NCI-H2196 treated with DMSO at 0.1 percent for 48 hours (cell line): ENCODE data around the gene FARS2.

Experiments used
- DNase-seq: peaks from one replicate; lab custom pipeline; 2025; ENCODE audit not compliant: unreplicated experiment; lab: John Stamatoyannopoulos, UW

Gene FARS2

DNA sequence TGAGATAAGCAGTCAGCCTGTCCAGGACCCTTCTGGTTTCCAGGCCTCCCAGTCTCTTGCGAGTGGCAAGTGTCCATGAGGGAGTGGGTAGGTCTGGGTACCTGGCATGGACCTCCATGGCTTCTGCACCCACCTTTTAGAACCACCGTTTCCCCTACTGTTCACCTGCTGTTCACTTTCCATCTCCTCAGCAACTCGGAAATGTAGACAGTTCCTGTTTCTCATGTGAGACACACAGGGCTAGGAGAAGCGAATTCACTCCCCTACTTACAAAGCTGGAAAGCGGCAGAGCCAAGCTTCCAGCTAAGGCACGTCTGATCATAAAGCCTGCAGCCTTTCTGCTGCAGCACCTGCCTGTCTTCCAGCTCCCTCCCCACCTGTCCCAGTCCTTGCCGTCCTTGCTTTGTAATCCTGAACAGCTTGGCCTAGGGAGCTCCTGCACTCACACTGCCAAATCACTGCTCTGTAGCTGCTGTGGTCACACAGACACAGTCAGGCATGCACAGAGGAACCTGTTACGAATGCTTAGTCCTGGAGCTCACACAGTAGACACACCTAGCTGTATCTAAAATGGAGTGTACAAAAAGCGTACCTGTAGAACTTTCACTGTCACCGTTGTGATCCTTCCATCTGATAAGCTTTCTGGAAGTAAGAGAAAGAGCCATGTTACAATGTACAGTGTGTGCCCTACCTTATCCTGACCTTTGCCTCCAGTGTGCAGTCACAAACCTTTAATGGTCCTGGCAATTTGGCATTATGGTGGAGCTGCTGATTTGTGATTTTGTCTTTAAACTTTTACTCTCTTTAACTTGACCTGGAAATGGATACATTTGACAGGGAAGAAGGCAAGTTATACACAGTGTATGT is 451.3 kb downstream of the FARS2 start:
- no peak for DNase-seq

DNA sequence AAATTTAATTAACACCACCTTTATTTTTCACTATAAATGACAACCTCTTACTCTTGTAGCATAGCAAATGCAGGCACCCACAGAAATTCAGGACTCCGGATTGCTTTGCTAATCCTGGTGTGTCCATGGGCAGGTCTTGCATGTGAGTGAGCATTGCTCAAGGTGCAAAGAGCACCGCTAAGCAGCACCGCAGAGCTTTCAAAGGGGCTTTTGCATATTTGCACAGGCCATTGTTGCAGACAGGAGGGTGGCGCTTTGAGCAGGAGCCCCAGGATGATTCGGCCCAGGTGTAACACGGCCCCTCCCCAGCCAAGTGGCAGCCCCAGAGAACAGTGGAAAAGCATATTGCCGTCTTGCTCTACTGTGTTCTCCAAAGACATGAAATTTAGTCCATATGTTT is 452.2 kb downstream of the FARS2 start:
- DNase-seq = no peak

DNA sequence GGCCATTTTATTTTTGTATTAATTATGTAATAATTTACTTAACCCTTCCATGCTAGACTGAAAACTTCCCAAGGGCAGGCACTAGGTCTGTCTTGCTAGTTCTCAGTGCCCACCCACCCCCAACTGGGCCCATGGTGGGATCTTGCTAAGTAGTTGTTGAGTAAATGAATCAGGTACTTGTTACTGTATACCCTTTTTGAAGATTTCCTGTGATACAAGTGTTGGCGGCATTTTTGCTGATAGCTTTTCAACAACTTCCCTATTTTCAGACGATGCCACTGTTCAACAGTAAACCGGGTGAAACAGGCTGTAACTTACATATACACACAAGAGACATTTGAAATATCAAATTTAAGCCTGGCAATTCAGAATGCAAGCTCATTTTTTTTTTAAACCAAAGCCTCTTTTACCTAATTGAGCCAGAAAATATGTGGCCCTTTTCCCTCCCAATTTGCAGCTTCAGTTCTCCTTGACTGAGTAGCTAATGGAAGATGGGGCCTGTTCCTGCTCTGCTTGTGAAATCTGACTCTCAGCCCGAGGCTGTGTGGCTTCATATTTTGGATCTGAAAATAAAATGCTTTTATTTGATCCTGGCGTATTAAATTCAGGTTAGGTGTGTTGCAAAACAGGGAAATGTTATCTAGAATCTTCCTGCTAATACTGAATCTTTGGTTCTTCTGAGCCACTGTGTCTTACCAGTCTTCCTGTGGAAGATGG is 457.1 kb downstream of the FARS2 start:
- no peak for DNase-seq

DNA sequence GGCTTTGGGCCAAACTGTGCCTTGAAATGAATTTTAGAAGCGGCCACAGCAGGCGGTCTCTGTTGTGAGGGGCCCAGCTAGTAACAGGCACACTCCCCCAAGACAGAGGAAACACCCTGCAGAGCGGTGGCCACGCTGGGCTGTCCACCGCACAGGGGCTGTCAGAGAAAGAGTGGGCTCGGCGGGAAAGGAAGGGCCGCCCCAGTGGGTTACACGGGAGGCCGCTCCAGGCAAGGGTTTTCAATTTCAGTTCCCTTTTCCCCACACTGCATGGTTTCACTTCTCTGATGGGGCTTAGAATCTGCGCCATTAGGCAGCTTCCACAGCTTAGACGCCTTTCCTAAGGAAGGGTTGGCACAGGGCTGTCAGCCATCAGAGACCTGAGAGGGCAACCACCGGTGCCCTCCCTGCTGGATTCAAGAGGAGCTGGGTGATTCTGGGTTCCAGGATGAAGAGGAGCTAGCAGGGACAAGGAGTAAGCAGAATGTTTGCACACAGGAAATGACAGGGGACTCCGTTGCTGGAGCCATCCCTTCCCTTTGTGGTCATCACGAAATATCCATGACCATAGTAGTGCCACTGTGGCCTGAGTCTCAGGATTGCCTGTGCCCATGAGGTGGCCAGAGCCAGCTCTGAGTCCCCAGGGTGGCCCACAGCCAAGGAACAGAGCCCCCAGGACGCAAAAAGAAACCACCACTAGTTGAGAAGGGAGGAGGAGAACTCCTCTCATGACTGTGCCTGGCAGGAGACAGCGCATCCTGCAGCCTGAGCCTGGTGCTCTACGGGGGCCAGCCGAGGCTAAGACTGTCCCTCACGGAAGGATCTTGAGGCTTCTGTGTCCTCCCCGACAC is 462.8 kb downstream of the FARS2 start:
- no peak for DNase-seq

DNA sequence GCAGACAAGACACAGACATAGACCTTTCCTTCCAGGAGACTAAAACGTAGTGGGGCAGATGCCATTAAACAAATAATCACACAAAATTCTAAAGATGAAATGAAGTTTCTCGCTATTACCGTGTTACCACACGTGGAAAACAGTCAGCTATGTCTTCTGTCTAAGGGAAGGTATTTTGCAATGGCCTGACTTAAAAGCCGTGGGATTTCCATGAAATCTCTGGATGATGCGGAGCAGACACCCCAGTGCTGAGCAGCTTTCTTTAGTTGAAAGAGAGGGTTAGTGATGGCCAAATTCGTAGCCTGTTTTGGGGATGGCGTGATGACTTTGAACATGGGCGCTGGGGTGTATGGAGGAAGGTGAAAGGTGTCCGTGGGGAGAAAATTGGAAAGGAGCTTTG is 463.6 kb downstream of the FARS2 start:
- no peak for DNase-seq

DNA sequence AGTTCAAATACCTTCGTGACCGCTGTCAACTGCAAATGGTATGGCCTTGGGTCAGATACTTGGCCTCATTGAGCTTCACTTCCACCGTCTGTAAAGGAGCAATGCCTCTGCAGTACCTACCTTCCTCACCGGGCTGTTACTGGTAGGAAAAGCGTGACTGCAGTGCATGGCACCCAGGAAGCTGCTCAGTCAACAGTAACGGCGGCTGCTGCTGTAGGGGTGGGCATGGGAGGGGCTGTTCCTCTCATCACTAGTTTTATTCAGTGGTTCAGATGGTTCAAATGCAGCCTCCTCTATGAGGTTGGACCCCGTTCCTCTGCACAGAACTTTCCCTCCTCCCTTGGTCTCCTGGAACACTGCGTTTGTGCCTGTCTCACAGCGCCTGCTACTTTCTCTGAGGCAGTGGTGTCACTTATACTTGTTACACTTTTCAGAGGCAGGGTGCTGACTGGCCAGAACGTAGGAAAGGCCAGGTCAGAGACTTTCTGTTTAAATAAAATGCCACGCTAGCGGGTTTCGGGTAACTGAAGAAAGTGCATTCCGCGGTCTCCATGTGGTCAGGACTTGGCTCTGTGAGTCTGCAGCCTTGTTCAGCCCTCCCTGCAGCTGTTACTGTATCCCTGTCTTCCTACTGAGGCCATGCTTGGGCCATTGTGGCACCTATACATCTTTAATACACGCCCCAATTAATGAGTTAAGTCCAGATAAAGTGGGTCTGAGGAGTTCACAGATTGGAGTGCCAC is 465.8 kb downstream of the FARS2 start:
- no peak for DNase-seq

DNA sequence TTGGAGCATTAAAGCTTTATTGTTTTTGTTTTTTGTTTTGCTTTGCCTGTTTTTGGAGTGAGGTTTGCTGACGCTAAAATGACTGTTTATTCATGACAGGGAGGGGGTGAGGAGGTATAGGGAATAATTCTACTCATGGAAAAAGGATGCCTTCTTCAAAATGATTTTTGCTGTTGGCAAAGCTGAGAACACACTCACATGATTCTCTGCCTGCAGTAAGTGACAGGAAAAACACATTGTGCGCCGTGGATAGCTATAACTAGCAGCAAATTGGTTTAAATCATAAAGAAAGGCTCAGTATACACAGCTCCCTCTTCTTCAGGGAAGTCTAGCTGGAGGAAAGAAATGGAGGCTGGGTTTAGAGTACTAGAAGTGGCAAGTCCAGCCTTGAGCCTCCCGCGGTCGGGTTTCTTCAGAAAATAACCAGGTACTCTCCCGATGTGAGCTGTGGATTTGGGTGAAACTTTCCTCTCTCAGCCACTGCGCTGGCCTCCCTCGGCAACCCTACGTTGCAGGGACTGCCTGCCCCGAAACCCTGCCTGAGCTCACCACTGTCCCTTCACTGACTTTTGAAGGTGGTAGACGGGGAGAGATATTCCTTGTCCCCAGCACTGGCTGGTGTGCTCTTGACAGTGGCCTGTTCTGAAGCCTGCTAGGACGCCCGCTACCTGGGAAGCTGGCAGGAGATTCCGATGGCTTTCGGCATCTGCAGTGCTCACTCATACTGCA is 467.2 kb downstream of the FARS2 start:
- DNase-seq = no peak

DNA sequence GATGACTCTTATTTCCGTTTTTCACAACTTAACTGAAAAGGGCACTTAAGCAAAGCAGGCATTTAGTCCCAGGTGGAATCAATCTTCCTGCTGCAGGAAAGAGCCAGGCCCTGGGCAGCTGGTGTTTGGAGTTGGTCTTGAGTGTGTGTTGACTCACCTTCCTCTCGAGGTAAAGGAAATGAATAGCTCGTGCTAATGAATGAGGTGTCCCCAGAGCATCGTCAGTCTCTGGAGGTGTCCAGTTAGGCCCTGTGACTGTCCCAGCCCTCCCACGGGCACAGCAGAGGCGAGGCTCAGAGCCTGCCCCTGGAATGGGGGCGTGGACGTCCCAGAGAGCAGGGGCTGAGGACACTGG is 467.7 kb downstream of the FARS2 start:
- peak; percentile 58 for DNase-seq

DNA sequence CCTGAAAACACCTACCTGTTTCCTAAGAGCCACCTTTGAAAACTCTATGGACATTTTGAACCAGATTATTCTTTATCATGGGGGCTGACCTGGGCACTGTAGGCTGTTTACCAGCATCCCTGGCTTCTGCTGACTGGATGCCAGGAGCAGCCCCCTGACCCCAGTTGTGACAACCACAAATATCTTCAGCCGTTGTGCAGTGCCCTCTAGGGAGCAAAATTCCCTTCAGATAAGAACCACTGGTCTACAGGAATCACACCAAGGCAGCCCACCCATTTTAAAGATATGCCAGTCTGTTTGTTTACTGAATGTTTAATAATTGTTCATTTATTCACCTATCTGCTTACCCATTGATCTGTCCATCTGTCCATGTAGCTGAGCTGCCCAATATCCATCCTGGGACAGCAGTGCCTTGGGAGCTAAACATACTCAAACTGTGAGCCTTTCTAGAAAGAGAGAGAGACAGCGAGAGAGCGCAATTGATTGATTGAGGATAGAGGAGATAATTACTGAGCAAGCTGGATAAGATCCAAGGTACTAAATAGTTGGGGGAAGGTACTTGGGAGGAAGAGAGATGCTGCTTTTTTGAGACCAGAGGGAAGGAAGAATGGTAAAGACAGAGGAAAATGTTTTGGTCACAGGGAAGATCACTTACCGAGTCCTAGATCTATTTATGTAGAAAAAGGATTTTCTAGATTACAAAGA is 468.7 kb downstream of the FARS2 start:
- no peak for DNase-seq

DNA sequence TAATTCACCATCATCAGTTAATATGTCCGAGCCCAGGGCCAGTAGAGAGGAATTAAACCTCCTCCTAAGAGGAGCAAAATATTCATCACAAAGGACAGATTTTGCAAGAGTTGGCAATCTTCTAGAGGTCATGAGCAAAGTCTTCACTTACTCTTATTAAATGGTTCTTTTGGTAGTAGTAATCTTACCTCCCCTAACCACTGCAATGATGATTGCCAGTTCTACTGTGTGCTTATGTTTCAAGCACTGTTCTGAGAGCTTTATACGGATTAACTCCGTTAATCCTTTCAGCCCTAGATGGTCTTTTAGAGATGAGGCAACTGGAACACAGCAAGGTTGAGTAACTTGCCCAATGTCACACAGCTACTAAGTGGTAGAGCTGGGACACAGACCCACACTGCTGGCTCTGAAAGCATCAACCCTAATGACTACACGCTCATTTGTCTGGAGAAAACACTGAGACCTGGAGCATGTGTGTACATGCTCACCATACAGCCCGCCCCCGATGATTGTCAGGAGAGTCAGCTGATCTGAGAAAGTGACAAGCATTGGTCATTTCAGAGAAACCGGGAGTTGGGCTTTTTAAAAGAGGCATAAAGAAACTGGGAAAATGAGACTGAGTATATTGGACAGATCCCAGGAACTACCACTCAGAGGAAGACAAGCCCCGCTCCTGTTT is 469.4 kb downstream of the FARS2 start:
- no peak for DNase-seq

DNA sequence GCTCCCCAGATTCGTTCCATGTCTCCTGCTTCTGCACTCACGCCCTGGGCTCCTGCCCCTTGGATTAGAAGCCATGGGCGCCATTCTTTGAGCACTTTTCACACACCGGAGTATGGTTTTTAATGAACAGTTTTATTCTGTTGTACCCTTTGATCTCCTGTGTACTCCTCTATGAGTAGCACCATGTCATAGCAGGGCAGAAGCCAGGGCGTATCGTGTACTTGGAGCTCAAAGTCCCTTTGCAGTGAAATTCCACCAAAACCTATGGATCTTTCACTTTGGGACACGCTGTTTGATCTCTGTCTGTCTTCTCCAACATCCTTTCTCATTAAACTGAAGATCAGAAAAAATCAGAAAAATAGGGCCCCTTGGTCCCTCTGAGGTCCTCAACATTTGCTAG is 470.1 kb downstream of the FARS2 start:
- DNase-seq = no peak

DNA sequence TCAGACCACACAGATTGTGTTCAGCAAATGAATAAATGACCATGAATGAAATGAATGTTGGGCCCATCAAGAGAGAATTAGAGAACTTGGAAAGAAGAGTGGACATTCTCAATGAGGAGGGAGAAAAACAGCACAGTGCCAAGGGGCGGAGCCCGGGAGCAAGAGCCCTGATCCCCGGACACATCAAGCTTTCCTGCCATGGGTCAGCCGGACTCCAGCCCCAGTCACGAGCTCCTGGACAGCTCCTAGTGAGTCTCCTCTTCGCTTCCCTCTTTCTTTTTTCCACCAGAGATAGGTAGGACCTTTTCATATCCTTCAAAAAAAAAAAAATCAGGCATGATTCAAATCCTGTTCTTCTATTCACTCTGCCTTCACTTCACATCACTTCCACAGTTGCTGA is 471.2 kb downstream of the FARS2 start:
- no peak for DNase-seq

DNA sequence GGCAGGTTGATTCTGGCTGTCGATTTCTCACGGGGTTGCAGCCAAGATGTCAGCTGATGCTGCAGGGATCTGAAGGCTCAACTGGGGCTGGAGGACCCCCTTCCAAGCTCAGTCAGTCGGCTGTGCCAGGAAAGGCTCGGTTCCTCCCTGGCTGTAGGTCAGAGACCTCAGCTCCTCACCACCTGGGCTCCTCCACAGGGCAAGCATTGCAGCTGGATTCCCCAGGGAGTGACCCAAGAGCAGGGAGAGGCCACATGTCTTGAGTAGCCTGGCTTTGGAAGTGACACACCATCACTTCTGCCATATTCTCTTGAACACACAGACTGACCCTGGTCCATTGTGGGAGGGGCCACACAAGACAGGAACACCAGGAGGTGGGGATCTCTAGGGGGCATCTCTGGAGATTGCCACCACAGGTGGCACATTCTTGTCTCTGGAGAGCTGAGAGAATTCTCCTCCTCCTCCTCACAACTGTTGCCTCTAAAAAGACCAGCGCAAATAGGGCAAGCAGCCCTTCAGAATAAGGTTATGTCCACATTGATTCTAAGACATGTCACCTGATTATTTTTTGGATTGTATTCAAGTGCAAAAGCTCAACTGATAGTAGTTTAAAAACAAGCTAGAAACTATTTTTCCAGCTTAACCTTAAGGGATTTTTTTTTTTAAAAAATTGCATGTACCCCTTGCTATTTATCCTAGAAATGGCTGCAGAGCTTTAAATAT is 474.9 kb downstream of the FARS2 start:
- DNase-seq = no peak

DNA sequence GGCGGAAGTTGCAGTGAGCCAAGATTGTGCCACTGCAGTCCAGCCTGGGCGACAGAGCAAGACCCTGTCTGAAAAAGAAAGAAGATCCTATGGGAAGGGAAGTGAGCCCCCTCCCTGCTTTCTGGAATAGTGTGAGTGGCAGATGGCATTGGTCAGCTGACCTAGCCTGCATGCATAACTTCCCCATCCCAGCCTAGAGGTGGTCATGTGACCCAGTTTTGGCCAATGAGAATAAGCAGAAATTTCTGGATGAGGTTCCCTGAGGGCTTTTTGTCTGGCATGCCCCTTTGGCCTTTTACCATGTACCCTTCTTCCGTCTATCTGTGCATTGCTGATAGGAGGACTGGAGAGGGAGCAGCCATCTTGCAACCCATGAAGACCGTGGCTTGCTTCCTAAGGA is 476.1 kb downstream of the FARS2 start:
- DNase-seq = no peak

DNA sequence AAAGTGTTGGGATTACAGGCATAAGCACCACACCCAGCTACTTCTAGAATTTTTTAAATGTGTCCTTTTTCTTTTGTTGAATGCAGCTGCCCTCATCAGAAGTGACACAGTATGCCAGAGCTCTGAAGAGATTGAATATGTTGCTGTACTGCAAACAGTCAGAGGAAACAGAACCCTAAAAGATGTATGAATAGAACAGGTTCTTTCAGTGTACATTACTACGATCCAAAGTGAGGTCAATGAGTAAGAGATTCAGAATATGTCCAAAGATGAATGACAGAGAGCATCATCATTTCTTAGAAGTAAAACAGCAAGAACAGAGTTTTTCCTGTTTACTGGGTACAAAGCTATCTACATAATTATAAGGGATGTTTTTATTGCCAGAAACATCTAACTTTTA is 476.9 kb downstream of the FARS2 start:
- no peak for DNase-seq

DNA sequence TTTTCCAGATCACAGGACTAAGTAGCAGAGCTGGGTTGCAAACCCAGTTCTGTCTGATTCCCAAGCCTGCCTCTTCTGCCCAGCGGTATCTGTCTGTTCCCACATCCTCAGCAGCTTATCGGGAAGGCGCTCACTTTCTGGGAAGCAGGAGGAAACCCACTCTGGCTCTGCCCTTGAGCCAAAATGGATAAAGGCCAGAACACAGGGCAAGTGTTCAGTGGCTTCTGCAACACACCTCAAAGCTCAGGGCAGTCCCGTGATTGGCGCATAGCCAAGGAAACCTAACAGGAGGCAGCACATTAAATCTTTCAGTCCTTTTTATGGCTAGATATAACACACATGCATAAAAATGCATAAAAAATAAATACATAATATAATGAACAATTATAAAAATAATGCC is 483.2 kb downstream of the FARS2 start:
- DNase-seq = no peak

DNA sequence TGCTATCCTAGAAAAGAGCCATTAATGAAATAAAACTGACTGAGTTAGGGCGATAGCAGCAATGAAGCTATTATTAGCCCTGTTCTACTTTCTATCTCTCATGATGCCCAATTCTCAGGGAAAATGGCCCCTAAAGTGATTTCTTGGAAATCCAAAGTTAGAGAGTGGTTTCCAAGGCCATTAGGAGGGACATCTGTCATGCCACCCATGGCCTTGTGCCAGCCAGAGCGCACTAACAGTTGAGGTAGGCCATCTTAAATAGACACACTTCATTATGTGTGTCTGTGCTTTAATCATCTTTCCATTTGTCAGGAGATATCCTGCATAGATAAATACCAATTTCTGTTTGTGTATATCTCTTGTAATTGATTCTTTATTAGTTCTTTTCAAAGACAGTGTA is 483.8 kb downstream of the FARS2 start:
- no peak for DNase-seq

DNA sequence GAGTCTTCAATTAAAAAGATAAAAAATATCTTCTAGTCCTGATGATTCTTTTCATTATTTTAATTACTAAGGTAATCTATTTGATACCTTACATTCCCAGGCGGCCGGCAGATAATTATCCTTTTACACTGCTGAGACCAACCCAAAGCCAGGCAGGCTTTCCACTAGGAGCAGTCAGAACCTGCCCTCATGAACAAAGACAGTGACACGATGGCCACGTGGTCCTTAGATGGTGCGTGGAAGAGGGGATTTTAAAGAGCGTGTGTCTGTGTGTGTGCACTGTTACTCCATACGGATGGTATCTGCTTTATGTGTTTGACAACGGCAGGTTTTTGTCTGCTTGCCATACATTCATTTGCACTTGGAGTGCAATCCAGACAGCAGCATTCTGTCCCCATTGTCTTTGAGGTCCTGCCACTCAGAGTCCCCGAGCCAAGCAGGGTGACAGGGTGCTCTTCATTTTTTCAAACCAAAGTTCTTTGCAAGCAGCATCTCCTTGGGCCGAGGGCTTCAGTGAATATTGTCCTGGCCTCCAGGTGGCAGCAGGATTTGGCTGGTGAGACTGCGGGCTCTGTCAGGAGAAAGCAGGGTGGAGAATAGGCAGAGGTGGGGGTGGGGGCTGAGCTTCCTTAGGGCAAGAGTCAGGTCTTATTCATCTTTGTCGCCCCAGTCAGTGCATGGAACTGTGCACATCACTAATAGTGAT is 484.9 kb downstream of the FARS2 start:
- DNase-seq = no peak
